PFSK-1 (cell line): ENCODE results near the gene DCAF17.

Experiments
- FOXP2 ChIP-seq: optimal IDR thresholded peaks from 2 replicates; pipeline ENCODE3; 2011; ENCODE audit warnings: borderline replicate concordance, control low read depth, inconsistent platforms; ENCODE audit not compliant: insufficient read depth; ENCODE audit errors: extremely low read length, extremely low read depth
- POLR2AphosphoS5 ChIP-seq: IDR thresholded peaks from 2 replicates; pipeline ENCODE4 v1.6.1; 2012; ENCODE audit warnings: low read depth, mild to moderate bottlenecking, control low read depth, low read length, moderate library complexity
- REST ChIP-seq, 2 experiments: IDR thresholded peaks; 2 replicates each; pipeline versions ENCODE4 v1.6.1 to v1.8.0; 2011 to 2012; ENCODE audit warnings: low read depth in 2 of 2, low read length in 2 of 2, control low read depth in 1 of 2, inconsistent platforms in 1 of 2, mild to moderate bottlenecking in 1 of 2, moderate library complexity in 1 of 2; ENCODE audit not compliant: insufficient read depth in 1 of 2
- SIN3A ChIP-seq: IDR thresholded peaks from 2 replicates; pipeline ENCODE4 v1.6.1; 2012; ENCODE audit warnings: mild to moderate bottlenecking, low read length, moderate library complexity, borderline replicate concordance; ENCODE audit not compliant: insufficient read depth
- TAF1 ChIP-seq: IDR thresholded peaks from 2 replicates; pipeline ENCODE4 v1.6.1; 2012; ENCODE audit warnings: low read length, control low read depth, borderline replicate concordance; ENCODE audit not compliant: insufficient read depth

DCAF17 gene

DNA sequence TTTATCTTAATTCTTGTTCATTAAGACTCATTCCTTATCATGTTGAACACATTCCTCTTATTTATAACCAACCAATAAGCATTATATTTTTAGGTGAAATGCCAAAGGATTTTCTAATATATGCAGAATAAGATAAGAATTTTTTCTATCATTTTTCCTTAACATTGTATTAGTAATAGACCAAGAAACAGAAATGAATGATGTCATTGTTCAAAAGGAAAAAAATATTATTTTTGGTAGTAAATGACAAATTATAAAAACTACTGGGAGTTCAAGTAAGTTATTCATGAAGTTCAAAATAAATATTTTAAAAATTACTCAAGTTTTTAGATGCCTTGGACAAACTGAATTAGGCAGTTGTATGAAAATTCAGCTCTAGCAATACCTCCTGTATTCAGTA is 25.5 kb downstream of the DCAF17 start:
- TF ChIP-seq TAF1: no peak
- no peak for TF ChIP-seq FOXP2
- no peak for TF ChIP-seq SIN3A
- TF ChIP-seq POLR2AphosphoS5: no peak
- TF ChIP-seq REST (IDR thresholded peaks at IDR 0.05; ENCODE audit: insufficient read depth in 1 of 2, low read depth in 2 of 2, low read length in 2 of 2): no peak

DNA sequence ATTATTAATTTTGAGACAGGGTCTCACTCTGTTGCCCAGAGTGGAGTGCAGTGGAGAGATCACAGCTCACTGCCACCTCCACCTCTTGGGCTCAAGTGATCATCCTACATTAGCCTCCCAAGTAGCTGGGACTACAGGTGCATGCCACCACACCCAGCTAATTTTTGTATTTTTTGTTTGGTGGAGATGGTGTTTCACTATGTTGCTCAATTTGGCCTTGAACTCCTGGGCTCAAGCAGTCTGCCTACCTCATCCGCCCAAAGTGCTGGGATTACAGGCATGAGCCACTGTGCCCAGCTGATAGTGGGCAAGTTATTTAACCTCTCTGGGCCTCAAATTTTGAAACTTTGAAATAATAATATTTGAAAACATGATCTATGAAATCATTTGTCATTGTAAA is 26.5 kb downstream of the DCAF17 start:
- TF ChIP-seq FOXP2: no peak

GRCh38 chr2:171469176-171469575 is 35.1 kb downstream of the DCAF17 start:
- TF ChIP-seq SIN3A (no peak), REST (IDR thresholded peaks at IDR 0.05; ENCODE audit: insufficient read depth in 1 of 2, low read depth in 2 of 2, low read length in 2 of 2) (no peak), TAF1 (no peak), POLR2AphosphoS5 (no peak)

- TF ChIP-seq SIN3A (no peak), REST (IDR thresholded peaks at IDR 0.05; ENCODE audit: insufficient read depth in 1 of 2, low read depth in 2 of 2, low read length in 2 of 2) (no peak)
These were observed 36.1 kb downstream of the DCAF17 start for GRCh38 chr2:171470129-171470528.

GRCh38 chr2:171475979-171476378 is 42.0 kb downstream of the DCAF17 start:
- no peak for TF ChIP-seq SIN3A

GRCh38 chr2:171478345-171478744 is 44.3 kb downstream of the DCAF17 start:
- TF ChIP-seq REST (IDR thresholded peaks at IDR 0.05; ENCODE audit: insufficient read depth in 1 of 2, low read depth in 2 of 2, low read length in 2 of 2): no peak
- no peak for TF ChIP-seq POLR2AphosphoS5
- no peak for TF ChIP-seq SIN3A
- TF ChIP-seq TAF1: no peak
- TF ChIP-seq FOXP2: no peak
